NCI-H1092 treated with DMSO at 0.1 percent for 48 hours (cell line): ENCODE measurements around the gene ZNF385D.

Experiments used
- DNase-seq: peaks from one replicate; lab custom pipeline; 2025; lab: John Stamatoyannopoulos, UW

The ZNF385D gene

GRCh38 chr3:21673393-21673792, 77.6 kb downstream of the ZNF385D start:
- DNase-seq, result no peak

GRCh38 chr3:21672303-21672702, 78.7 kb downstream of the ZNF385D start:
- DNase-seq, result no peak

- no peak for DNase-seq
Measured at GRCh38 chr3:21670386-21670785, 80.6 kb downstream of the ZNF385D start.

GRCh38 chr3:21668012-21668411, 83.0 kb downstream of the ZNF385D start:
- no peak for DNase-seq

GRCh38 chr3:21665444-21666100, 85.4 kb downstream of the ZNF385D start:
- DNase-seq, result no peak

GRCh38 chr3:21664996-21665395, 86.0 kb downstream of the ZNF385D start:
- DNase-seq, result no peak

GRCh38 chr3:21662403-21662802, 88.6 kb downstream of the ZNF385D start:
- DNase-seq, result no peak

GRCh38 chr3:21654662-21655061, 96.3 kb downstream of the ZNF385D start:
- DNase-seq, result no peak

GRCh38 chr3:21654241-21654640, 96.8 kb downstream of the ZNF385D start:
- no peak for DNase-seq

- no peak for DNase-seq
Measured at GRCh38 chr3:21649519-21649918, 101.5 kb downstream of the ZNF385D start.

GRCh38 chr3:21647961-21648360, 103.0 kb downstream of the ZNF385D start:
- no peak for DNase-seq

- DNase-seq, result no peak
Measured at GRCh38 chr3:21645121-21645897, 105.7 kb downstream of the ZNF385D start.

- no peak for DNase-seq
Measured at GRCh38 chr3:21644268-21644667, 106.7 kb downstream of the ZNF385D start.

- no peak for DNase-seq
Measured at GRCh38 chr3:21643752-21644151, 107.3 kb downstream of the ZNF385D start.

- no peak for DNase-seq
Measured at GRCh38 chr3:21642433-21642832, 108.6 kb downstream of the ZNF385D start.

- DNase-seq, result no peak
Measured at GRCh38 chr3:21641959-21642358, 109.1 kb downstream of the ZNF385D start.

GRCh38 chr3:21638488-21638887, 112.5 kb downstream of the ZNF385D start:
- DNase-seq, result no peak

- no peak for DNase-seq
Measured at GRCh38 chr3:21634112-21634511, 116.9 kb downstream of the ZNF385D start.

GRCh38 chr3:21624524-21624923, 126.5 kb downstream of the ZNF385D start:
- DNase-seq, result no peak

GRCh38 chr3:21621181-21621651, 129.8 kb downstream of the ZNF385D start:
- no peak for DNase-seq

- DNase-seq, result no peak
Measured at GRCh38 chr3:21620511-21621155, 130.4 kb downstream of the ZNF385D start.

GRCh38 chr3:21618695-21619094, 132.3 kb downstream of the ZNF385D start:
- DNase-seq, result no peak
